Measurements from ENCODE around the gene DNM3. TPM values are rescaled to one million over a fixed set of nuclear protein-coding genes. Genes with fewer than 3 reads are reported as not detected.

DNM3 gene
- total and polyA plus RNA-seq, 10 of the 15 experiments (the other 5 are each of a cell fraction or from before 2014, with no cell fraction given) = 0.03 to 1.5 (median 0.08) TPM; not detected in 3

DNA sequence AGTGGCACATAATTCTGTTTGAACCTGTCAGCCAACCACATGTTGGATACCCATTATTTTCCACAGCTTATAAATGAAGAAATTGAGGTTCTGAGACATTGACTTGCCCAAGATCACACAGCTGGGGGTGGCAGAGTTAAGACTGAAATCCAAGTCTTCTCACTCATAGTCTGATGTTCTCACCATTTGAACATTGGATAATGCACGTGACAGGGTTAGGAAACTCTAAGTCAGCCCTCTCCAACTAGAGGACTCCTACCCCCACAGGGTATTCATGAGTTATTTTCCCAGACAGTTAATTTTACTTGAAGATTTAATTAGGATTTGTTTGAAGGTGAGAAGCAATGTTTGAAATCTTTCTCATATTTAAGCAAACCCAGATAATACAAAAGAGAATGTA is 541.1 kb downstream of the DNM3 start:
- Histone ChIP-seq H3K9me3 (replicated peaks; ENCODE audit: control insufficient read depth, insufficient read depth, low read length) (peaks cover 4% of the 10 kb centered on the region; the same call in 1 of the 3 replicates), H3K27me3 (replicated peaks in 1 of 2; ENCODE audit: control insufficient read depth in 2 of 2, insufficient read depth in 2 of 2, low read length in 1 of 2) (no peaks in the 10 kb centered on the region), H3K9ac (ENCODE audit: control insufficient read depth, insufficient read depth, low read length) (no peak overlapping the region), H3K79me2 (ENCODE audit: control insufficient read depth, insufficient read depth, low read length) (no peaks in the 10 kb centered on the region), H3K4me2 (ENCODE audit: control insufficient read depth, insufficient read depth) (no peak overlapping the region), H3K36me3 (ENCODE audit: control insufficient read depth in 2 of 2, insufficient read depth in 2 of 2, low read length in 1 of 2) (no peaks in the 10 kb centered on the region), H4K20me1 (ENCODE audit: control insufficient read depth, insufficient read depth) (no peaks in the 10 kb centered on the region), H3K27ac (ENCODE audit: control insufficient read depth, insufficient read depth) (peak overlapping the region; percentile 93), H2AFZ (ENCODE audit: control insufficient read depth, low read depth, low read length) (no peak overlapping the region), H3K4me1 (ENCODE audit: control insufficient read depth, insufficient read depth, low read length) (peaks cover 16% of the 10 kb centered on the region), H3K4me3 (no peak overlapping the region)
- ChIA-PET RAD21 (ENCODE audit: unreplicated experiment) (interaction anchor here (0.9 to 3.6 kb wide), 8 partner anchors 9 to 265 kb away, joined by 3 to 75 read pairs (median 28); no protein-coding TSS in a partner anchor), CTCF (interaction anchor here (0.7 to 7.0 kb wide), 5 partner anchors 8 to 380 kb away, joined by 3 to 64 read pairs (median 9); no protein-coding TSS in a partner anchor), POLR2A (interaction anchor here (1.0 to 2.8 kb wide), 5 partner anchors 8 to 27 kb away, joined by 4 to 42 read pairs (median 32); no protein-coding TSS in a partner anchor), SMC1A (ENCODE audit: uncharacterized antibody, unreplicated experiment) (interaction anchor here (0.8 to 16.9 kb wide), 9 partner anchors 13 to 379 kb away, joined by 3 to 345 read pairs (median 3); no protein-coding TSS in a partner anchor)
- in situ Hi-C loops (cut with MboI) (no loop called here), intact Hi-C loops (cut with micrococcal nuclease; ENCODE audit: unreplicated experiment) (no loop called here)
- no peak for ATAC-seq
- no TSS peak for BruUV-seq (replicated peaks)
- DNase-seq (ENCODE audit: low read depth, low spot score) = no peak
- TF ChIP-seq IRF4 (IDR thresholded peaks at IDR 0.05; ENCODE audit: low read depth, low read length) = no peak
- no peak for TF ChIP-seq CHD2 (IDR thresholded peaks at IDR 0.05; ENCODE audit: borderline replicate concordance, low read depth, low read length)
- no peak for TF ChIP-seq SP1 (IDR thresholded peaks at IDR 0.05; ENCODE audit: low read depth, low read length)
- TF ChIP-seq ETV6 (conservative IDR thresholded peaks at IDR 0.05 in 1 of 2, IDR thresholded peaks at IDR 0.05 in 1 of 2; ENCODE audit: borderline replicate concordance in 1 of 2, low read depth in 1 of 2) = no peak
- TF ChIP-seq NFIC (IDR thresholded peaks at IDR 0.05; ENCODE audit: low read depth, low read length) = no peak
- no peak for TF ChIP-seq WRNIP1 (IDR thresholded peaks at IDR 0.05; ENCODE audit: borderline replicate concordance, low read depth, low read length)
- WGBS (ENCODE audit: insufficient coverage, insufficient replicate concordance, low lambda C conversion rate, missing lambda C conversion rate) = 36% methylated on average over 1 of the region's 1 CpG
- FAIRE-seq = no peak

DNA sequence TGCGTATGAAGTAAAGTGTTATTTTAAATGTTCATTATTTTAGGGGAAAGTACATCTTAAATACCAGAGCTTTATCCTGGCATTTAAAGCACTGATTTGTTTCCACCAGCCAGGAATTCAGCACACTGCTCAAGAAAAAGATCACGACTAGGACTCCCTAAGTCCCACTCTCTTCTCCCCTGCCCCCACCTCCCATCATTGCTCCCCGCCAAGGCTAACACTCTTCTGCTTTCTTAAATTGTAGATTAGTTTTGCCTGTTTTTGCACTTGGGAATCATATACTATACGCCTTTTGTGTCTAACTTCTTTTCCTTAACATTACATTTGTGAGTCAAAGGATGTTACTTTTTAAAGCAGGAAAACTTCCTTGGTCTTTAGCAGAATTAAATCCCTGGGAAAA is 541.7 kb downstream of the DNM3 start:
- Histone ChIP-seq H3K27me3 (replicated peaks in 1 of 2; ENCODE audit: control insufficient read depth in 2 of 2, insufficient read depth in 2 of 2, low read length in 1 of 2) (no peaks in the 10 kb centered on the region), H3K4me2 (ENCODE audit: control insufficient read depth, insufficient read depth) (no peak overlapping the region), H4K20me1 (ENCODE audit: control insufficient read depth, insufficient read depth) (no peaks in the 10 kb centered on the region), H3K9ac (ENCODE audit: control insufficient read depth, insufficient read depth, low read length) (no peak overlapping the region), H3K36me3 (ENCODE audit: control insufficient read depth in 2 of 2, insufficient read depth in 2 of 2, low read length in 1 of 2) (no peaks in the 10 kb centered on the region), H3K9me3 (replicated peaks; ENCODE audit: control insufficient read depth, insufficient read depth, low read length) (peaks cover 3% of the 10 kb centered on the region; the same call in 1 of the 3 replicates), H3K27ac (ENCODE audit: control insufficient read depth, insufficient read depth) (no peak overlapping the region), H2AFZ (ENCODE audit: control insufficient read depth, low read depth, low read length) (no peak overlapping the region), H3K4me1 (ENCODE audit: control insufficient read depth, insufficient read depth, low read length) (peaks cover 16% of the 10 kb centered on the region), H3K79me2 (ENCODE audit: control insufficient read depth, insufficient read depth, low read length) (no peaks in the 10 kb centered on the region), H3K4me3 (no peak overlapping the region)
- ChIA-PET SMC1A (ENCODE audit: uncharacterized antibody, unreplicated experiment) (interaction anchor here (1.4 to 16.9 kb wide), 4 partner anchors 13 to 41 kb away, joined by 3 to 345 read pairs (median 279); no protein-coding TSS in a partner anchor), RAD21 (ENCODE audit: unreplicated experiment) (interaction anchor here (1.0 to 3.6 kb wide), 4 partner anchors 8 to 266 kb away, joined by 3 to 75 read pairs (median 50); no protein-coding TSS in a partner anchor), POLR2A (interaction anchor here (1.6 kb wide), 1 partner anchor 15 kb away, joined by 6 read pairs; no protein-coding TSS in a partner anchor), CTCF (interaction anchor here (3.1 to 7.0 kb wide), 2 partner anchors 11 to 23 kb away, joined by 16 to 64 read pairs; no protein-coding TSS in a partner anchor)
- ATAC-seq (no peak), DNase-seq (ENCODE audit: low read depth, low spot score) (no peak), FAIRE-seq (no peak)
- intact Hi-C loops (cut with micrococcal nuclease; ENCODE audit: unreplicated experiment) (no loop called here), in situ Hi-C loops (cut with MboI) (no loop called here)
- BruUV-seq (replicated peaks) = no TSS peak
- 51% methylated on average over 4 of the region's 4 CpGs for WGBS (ENCODE audit: insufficient coverage, insufficient replicate concordance, low lambda C conversion rate, missing lambda C conversion rate)
- TF ChIP-seq ZZZ3 (IDR thresholded peaks at IDR 0.05; ENCODE audit: control insufficient read depth, insufficient read length, low read depth) = no peak
- no peak for TF ChIP-seq PAX8 (IDR thresholded peaks at IDR 0.05)
- TF ChIP-seq SP1 (IDR thresholded peaks at IDR 0.05; ENCODE audit: low read depth, low read length) = no peak
- TF ChIP-seq FOS (IDR thresholded peaks at IDR 0.05; ENCODE audit: borderline replicate concordance, extremely low read depth, insufficient read length) = no peak
- no peak for TF ChIP-seq IKZF1 (conservative IDR thresholded peaks at IDR 0.05)
- TF ChIP-seq, protein P1, sequence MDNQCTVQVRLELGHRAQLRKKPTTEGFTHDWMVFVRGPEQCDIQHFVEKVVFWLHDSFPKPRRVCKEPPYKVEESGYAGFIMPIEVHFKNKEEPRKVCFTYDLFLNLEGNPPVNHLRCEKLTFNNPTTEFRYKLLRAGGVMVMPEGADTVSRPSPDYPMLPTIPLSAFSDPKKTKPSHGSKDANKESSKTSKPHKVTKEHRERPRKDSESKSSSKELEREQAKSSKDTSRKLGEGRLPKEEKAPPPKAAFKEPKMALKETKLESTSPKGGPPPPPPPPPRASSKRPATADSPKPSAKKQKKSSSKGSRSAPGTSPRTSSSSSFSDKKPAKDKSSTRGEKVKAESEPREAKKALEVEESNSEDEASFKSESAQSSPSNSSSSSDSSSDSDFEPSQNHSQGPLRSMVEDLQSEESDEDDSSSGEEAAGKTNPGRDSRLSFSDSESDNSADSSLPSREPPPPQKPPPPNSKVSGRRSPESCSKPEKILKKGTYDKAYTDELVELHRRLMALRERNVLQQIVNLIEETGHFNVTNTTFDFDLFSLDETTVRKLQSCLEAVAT (IDR thresholded peaks at IDR 0.05) = no peak
- TF ChIP-seq FOXK2 (IDR thresholded peaks at IDR 0.05) = no peak
- no peak for TF ChIP-seq NFYB (IDR thresholded peaks at IDR 0.05; ENCODE audit: insufficient read depth, low read depth, low read length)
- no peak for TF ChIP-seq ZNF24 (IDR thresholded peaks at IDR 0.05)

All from GM12878 (cell line).